HCT116 (cell line): Measurements from ENCODE around the gene FBLN7. TPM values are rescaled to one million over a fixed set of nuclear protein-coding genes. Genes with fewer than 3 reads are reported as not detected.

Experiments used
- ATAC-seq: fragments of 200-7000 bp; cut with Tn5 transposase; 2 replicates; pipeline ENCODE4 v1.9.1; 2020; ENCODE audit warnings: mild to moderate bottlenecking, moderate library complexity
- BruUV-seq: library from RNA; stranded (reverse); fragments of 400-500 nt; replicated peaks from 2 replicates; lab custom pipeline; 2021; lab: Mats Ljungman, UMichigan
- CTCF ChIA-PET: fragments of 300-600 bp; sonication (Branson Sonifier 250); formaldehyde crosslinking; loops from one replicate; lab custom pipeline; 2021; ENCODE audit warnings: antibody characterized with exemption; lab: Charles Lee
- POLR2A ChIA-PET: fragments of 300-600, 350-600 bp; sonication (Branson Sonifier 250); formaldehyde crosslinking; loops from one replicate; lab custom pipeline; 2021; ENCODE audit warnings: antibody characterized with exemption; lab: Charles Lee
- RAD21 ChIA-PET, 2 experiments: fragments of 300-600 bp; sonication (Branson Sonifier 250); formaldehyde crosslinking; loops; one replicate each; lab custom pipeline; 2023; ENCODE audit warnings: low total read pairs in 2 of 2; ENCODE audit not compliant: uncharacterized antibody in 2 of 2, unreplicated experiment in 2 of 2, low non-redundant PET in 1 of 2; lab: Charles Lee
- DNase-seq: peaks from one replicate; pipeline ENCODE4 v3.0.0-alpha.2; 2010; ENCODE audit warnings: low read depth, low spot score
- H2AFZ ChIP-seq: fragments of 200-600 bp; shearing (Covaris generic), sonication (generic); 2 replicates; pipeline ENCODE4 v1.6.1; 2017; ENCODE audit warnings: low read depth, mixed run types, mixed read lengths, antibody characterized with exemption, low read length; ENCODE audit not compliant: poor library complexity, severe bottlenecking
- H3K27ac ChIP-seq: 2 replicates; pipeline ENCODE4 v1.5.1; 2012; ENCODE audit warnings: low read depth, low read length
- H3K27me3 ChIP-seq: fragments of 200-600 bp; sonication (generic); 2 replicates; pipeline ENCODE4 v1.6.1; 2016; ENCODE audit warnings: mixed run types, low read length, mixed read lengths; ENCODE audit not compliant: insufficient read depth
- H3K36me3 ChIP-seq, 2 experiments: fragments of 200-500 bp in 1 of 2; fragments of 200-600 bp in 1 of 2; sonication (Bioruptor generic) in 1 of 2; sonication (generic) in 1 of 2; 2 replicates each; pipeline versions ENCODE4 v1.5.1 to v1.6.1; 2014 to 2016; ENCODE audit warnings: low read length in 2 of 2, inconsistent platforms in 1 of 2, mixed read lengths in 1 of 2, mixed run types in 1 of 2; ENCODE audit not compliant: insufficient read depth in 2 of 2, control insufficient read depth in 1 of 2
- H3K4me1 ChIP-seq, 2 experiments: fragments of 200-600 bp in 1 of 2; sonication (generic) in 1 of 2; 2 replicates each; pipeline versions ENCODE4 v1.5.1 to v1.6.1; 2012 to 2017; ENCODE audit warnings: low read length in 2 of 2, inconsistent platforms in 1 of 2, mild to moderate bottlenecking in 1 of 2, mixed read lengths in 1 of 2, mixed run types in 1 of 2, moderate library complexity in 1 of 2; ENCODE audit not compliant: insufficient read depth in 2 of 2, control insufficient read depth in 1 of 2
- H3K4me2 ChIP-seq: fragments of 200-600 bp; sonication (generic); 2 replicates; pipeline ENCODE4 v1.6.1; 2017; ENCODE audit warnings: mixed run types, low read length, mixed read lengths
- H3K4me3 ChIP-seq, 2 experiments: fragments of 200-600 bp in 1 of 2; sonication (generic) in 1 of 2; replicated peaks in 1 of 2; 2 replicates each; pipeline ENCODE4 v1.5.1; 2011 to 2016; ENCODE audit warnings: low read length in 2 of 2, control low read depth in 1 of 2, low read depth in 1 of 2, mild to moderate bottlenecking in 1 of 2, mixed read lengths in 1 of 2, mixed run types in 1 of 2
- H3K79me2 ChIP-seq: fragments of 200-600 bp; sonication (generic); 2 replicates; pipeline ENCODE4 v1.6.1; 2017; ENCODE audit warnings: mild to moderate bottlenecking, mixed run types, low read length, moderate library complexity, mixed read lengths; ENCODE audit not compliant: insufficient read depth
- H3K9ac ChIP-seq: fragments of 200-600 bp; sonication (generic); 2 replicates; pipeline ENCODE4 v1.6.1; 2016; ENCODE audit warnings: low read length, mixed read lengths
- H3K9me2 ChIP-seq: fragments of 200-600 bp; sonication (generic), shearing (Covaris generic); 2 replicates; pipeline ENCODE4 v1.6.1; 2017; ENCODE audit warnings: mixed run types, mild to moderate bottlenecking, moderate library complexity; ENCODE audit not compliant: insufficient read depth
- H3K9me3 ChIP-seq, 2 experiments: fragments of 200-500 bp in 1 of 2; fragments of 200-600 bp in 1 of 2; sonication (Bioruptor generic) in 1 of 2; sonication (generic) in 1 of 2; 2 replicates each; pipeline ENCODE4 v1.6.1; 2014 to 2017; ENCODE audit warnings: low read length in 2 of 2, mixed read lengths in 2 of 2, inconsistent platforms in 1 of 2, low read depth in 1 of 2, mild to moderate bottlenecking in 1 of 2, mixed run types in 1 of 2, moderate library complexity in 1 of 2; ENCODE audit not compliant: control insufficient read depth in 1 of 2, insufficient read depth in 1 of 2
- H4K20me1 ChIP-seq: fragments of 200-600 bp; sonication (generic), shearing (Covaris generic); 2 replicates; pipeline ENCODE4 v1.6.1; 2017; ENCODE audit warnings: mixed run types, mild to moderate bottlenecking, moderate library complexity; ENCODE audit not compliant: insufficient read depth
- ATF3 ChIP-seq: IDR thresholded peaks from 2 replicates; pipeline ENCODE4 v1.6.1; 2012
- CEBPB ChIP-seq: IDR thresholded peaks from 2 replicates; pipeline ENCODE4 v1.6.1; 2012; ENCODE audit warnings: low read depth
- EZH2 ChIP-seq: fragments of 200-600 bp; sonication (generic); IDR thresholded peaks from 2 replicates; pipeline ENCODE4 v1.6.1; 2017; ENCODE audit warnings: antibody characterized with exemption, mixed run types
- JUND ChIP-seq: IDR thresholded peaks from 2 replicates; pipeline ENCODE4 v1.6.1; 2012
- MAX ChIP-seq: IDR thresholded peaks from 2 replicates; pipeline ENCODE4 v1.6.1; 2012
- POLR2A ChIP-seq: IDR thresholded peaks from 2 replicates; pipeline ENCODE4 v1.7.0; 2011; ENCODE audit warnings: borderline replicate concordance; ENCODE audit not compliant: insufficient read depth, insufficient read length; ENCODE audit errors: extremely low read depth
- POLR2AphosphoS5 ChIP-seq: IDR thresholded peaks from 2 replicates; pipeline ENCODE4 v1.6.1; 2011; ENCODE audit warnings: mild to moderate bottlenecking, low read depth, low read length, moderate library complexity
- RAD21 ChIP-seq: IDR thresholded peaks from 2 replicates; pipeline ENCODE4 v1.6.1; 2012; ENCODE audit warnings: low read depth, mild to moderate bottlenecking
- SP1 ChIP-seq: IDR thresholded peaks from 2 replicates; pipeline ENCODE4 v1.6.1; 2012; ENCODE audit warnings: low read depth
- YY1 ChIP-seq: IDR thresholded peaks from 2 replicates; pipeline ENCODE4 v1.6.1; 2011; ENCODE audit warnings: low read length, low read depth, moderate library complexity, mild to moderate bottlenecking; ENCODE audit not compliant: insufficient replicate concordance; ENCODE audit errors: extremely low read depth
- intact Hi-C: fragments of 100-400 bp; cut with micrococcal nuclease; formaldehyde crosslinking; loops from 2 replicates; pipeline ENCODE4 v1.10.0; 2022
- total RNA-seq: library from RNA; stranded (reverse); gene quantifications from one replicate; pipeline ENCODE4 v1.2.1, GENCODE V29; 2021; ENCODE audit not compliant: unreplicated experiment

The FBLN7 gene
- total RNA-seq, 1 experiment from 2014 or later = 0.34 TPM

- Histone ChIP-seq H3K4me1 (no peaks in the 10 kb centered on the region), H3K9me2 (no peaks in the 10 kb centered on the region), H3K79me2 (no peaks in the 10 kb centered on the region), H3K27ac (no peak overlapping the region), H3K4me2 (no peak overlapping the region), H3K36me3 (no peaks in the 10 kb centered on the region), H3K9ac (no peak overlapping the region), H3K4me3 (no peak overlapping the region), H3K27me3 (no peaks in the 10 kb centered on the region), H2AFZ (no peak overlapping the region), H4K20me1 (no peaks in the 10 kb centered on the region), H3K9me3 (no peaks in the 10 kb centered on the region)
- RAD21 ChIA-PET = no interaction called here
- DNase-seq = no peak
- BruUV-seq = no TSS peak
- no peak for ATAC-seq
- CTCF ChIA-PET = no interaction called here
- POLR2A ChIA-PET = no interaction called here
- no peak for TF ChIP-seq ATF3
- TF ChIP-seq EZH2 = no peak
- TF ChIP-seq YY1 = no peak
- no peak for TF ChIP-seq RAD21
- TF ChIP-seq CEBPB = no peak
- no peak for TF ChIP-seq POLR2AphosphoS5
- no peak for TF ChIP-seq JUND
- TF ChIP-seq MAX = no peak
- TF ChIP-seq POLR2A = no peak
- no peak for TF ChIP-seq SP1
- intact Hi-C loops = no loop called here
Measured at GRCh38 chr2:112151701-112152440, 13.7 kb downstream of the FBLN7 start.
